HTR-8/SVneo (cell line): ENCODE data around the gene COPA.

Experiments used
- DNase-seq: peaks from one replicate; pipeline ENCODE4 v3.0.0; 2011; ENCODE audit warnings: low spot score, mixed read lengths; ENCODE audit not compliant: insufficient read length
- FAIRE-seq: peaks from 2 replicates; lab custom pipeline; 2011; peaks lifted over from hg19 to GRCh38; lab: Jason Lieb, UNC

The COPA gene

DNA sequence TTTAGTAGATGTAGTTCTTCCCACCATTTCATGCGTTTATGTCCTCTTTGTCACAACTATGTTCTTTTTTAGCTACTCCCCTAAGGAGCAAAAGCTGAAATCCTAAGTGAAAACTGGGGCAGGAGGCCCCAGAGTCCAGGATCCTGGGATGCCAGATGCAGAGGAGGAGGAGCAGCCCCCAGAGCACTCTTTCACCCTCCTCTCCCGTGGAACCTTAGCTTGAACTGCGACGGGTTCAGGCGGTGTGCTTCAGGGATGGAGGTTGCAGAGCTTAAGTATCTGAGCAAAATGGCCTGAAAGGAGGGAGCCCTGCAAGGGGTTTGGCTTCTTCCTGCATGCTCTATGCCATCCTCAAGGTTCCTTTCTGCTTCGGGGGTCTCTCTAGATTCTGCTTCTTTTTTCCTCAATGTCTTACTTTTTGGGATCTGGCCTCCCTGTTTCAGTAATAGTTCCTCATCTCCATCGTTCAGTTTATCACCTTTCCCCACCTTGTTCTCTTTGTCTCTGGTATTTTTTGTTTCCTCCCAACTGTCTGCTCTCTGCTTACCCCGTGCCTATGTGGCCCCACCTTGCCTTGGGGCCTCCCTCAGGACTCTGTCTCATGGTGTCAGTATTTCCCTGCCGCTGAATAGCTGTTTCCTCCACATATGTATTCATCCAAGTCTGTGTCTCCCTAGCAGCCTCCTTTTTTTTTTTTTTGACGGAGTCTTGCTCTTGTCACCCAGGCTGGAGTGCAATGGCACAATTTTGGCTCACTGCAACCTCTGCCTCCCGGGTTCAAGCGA lies 21.1 kb upstream of the COPA start:
- no peak for DNase-seq
- FAIRE-seq = no peak

DNA sequence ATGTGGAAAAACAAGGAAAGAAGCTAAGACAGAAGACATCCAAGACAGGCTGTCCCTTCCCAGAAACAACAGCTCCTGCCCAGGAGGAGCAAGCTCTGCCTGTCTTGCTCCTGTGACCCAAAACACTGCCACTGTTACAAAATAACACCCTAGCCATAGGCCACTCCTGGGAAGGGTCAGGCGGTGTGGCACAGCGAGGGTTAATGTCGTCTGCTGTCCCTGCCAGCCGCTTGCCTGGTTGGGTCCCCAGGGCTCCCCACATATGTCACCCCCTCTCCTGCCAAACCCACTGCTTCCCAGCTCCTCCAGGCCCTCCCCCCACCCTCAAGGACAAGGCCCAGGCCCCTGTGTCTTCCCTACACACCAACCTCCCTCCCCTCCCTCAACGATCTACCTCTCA lies 20.0 kb upstream of the COPA start:
- no peak for DNase-seq
- no peak for FAIRE-seq

DNA sequence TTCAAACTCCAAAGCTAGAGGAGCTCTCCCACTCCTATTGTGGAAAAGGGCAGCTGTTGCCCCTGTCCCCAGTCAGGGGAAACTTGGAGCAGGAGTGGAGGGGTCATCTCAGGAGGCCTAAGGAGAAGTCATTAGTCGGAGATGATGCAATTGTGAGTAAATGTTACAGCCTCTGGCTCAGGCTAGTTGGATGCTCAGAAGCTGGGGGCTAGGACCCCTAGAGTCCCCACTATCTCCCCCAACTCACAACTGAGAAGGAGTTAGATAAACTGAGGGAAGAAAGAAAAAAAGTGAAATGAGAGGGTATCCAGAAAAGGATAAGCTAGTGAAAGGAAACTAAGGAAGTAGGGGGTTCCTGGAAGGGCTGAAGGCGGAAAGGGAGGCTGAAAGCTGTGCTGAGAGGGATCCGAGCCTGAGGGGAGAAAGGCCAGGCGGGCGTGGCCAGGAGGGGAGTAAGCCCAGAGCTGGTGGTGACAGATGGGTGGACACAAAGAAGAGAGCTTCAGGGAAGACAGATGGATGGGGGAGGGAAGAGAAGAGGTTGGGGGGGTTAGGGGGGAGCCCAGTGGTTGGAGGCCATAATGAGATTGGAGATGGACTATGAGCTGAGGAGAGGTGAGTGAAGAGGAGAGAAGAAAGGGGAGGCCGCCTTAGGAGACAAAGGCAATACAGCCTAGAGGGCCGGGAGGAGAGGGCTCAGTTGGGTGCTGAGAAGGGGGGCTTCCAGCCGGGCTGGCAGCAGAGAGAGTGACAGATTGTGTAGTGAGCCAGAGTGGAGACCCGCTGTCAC lies 19.3 kb upstream of the COPA start:
- FAIRE-seq (no peak), DNase-seq (no peak)

DNA sequence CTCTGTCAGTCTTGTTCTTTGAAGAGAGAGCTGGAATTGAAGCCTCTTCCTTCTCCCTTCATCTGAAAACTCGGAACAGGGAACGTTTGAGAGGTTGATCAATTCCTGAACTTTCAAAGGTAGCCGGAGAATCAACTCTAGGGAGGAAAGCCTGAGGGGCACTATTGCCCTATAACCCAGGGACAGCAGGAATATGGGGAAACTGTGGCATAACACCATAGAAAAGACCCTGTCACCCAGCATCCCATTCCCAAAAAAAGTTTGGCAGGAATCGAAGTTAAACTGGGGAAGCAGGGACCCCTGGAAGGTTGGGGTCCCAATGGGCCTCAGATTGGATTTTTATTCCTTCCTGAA lies 18.7 kb upstream of the COPA start:
- no peak for DNase-seq
- FAIRE-seq = no peak

DNA sequence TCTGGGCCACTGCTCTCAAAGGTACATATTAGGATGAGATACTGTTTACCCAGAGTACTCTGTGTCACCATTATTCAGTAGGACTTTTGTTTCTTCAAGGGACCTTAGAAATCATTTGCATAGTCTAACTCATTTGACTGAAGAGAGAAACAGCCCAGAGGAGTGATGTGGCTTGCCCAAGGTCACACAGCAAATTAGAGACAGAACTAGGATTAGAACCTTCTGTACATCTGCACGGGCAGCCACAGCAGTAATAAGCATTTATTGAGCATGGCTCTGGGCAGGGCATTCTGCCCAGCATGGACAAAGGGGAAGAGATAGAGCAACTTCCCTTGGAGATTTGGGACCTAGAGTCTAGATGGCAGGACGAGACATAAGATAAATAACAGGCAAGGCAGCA lies 18.1 kb upstream of the COPA start:
- no peak for FAIRE-seq
- no peak for DNase-seq

DNA sequence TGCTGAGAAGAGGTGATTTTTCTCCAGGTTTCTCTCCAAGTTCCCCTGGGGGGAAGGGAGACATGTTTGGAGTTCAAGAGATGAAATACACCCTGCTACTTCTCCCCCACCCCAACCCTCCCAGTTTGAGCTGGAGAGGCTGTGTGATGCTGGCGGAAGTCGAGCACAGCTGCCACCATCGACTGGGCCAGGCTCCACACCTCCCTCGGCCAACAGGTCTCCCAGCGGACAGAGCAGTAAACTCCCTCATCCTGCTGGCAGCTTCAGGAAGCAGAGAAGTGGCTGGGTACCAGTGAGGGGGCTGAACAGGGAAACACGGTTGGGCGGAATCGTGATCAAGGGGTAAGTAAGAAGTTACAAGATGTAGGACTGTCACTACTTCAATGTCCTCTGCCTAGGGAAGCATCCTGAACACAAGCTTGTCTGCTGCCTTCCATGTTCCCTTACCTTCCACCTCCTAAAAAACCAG lies 17.2 kb upstream of the COPA start:
- FAIRE-seq = no peak
- DNase-seq = no peak

DNA sequence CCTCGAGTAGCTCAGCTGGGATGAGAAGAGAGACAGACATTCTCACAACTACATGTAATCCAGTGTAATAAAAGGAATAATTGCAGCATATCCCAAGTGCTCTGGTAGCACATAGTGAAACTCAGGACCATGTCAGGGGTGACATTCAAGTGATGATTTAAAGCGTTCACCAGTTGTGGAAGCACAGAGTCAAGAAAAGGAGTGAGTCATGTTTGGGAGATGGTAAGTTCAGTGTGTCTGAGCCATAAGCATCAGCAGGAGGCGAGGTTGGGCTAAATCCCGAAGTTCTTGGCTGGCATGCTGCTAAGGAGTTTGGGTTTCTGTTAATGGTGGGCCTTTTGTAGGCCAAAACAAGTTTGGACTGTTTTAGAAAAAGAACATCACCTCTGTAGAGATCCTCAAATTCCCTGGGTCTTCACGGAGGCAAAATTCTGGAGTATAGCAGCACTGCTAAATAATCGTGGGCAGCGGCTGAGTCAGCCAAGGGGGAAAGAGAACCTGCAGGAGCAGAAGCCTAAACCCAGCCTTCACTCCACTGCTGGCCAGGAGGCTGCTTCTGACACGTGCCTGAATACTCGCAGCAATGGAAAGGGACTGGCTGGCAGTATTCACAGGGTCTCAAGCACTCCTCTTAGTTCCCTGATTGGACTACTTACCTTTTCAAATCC lies 16.6 kb upstream of the COPA start:
- FAIRE-seq (no peak), DNase-seq (no peak)

DNA sequence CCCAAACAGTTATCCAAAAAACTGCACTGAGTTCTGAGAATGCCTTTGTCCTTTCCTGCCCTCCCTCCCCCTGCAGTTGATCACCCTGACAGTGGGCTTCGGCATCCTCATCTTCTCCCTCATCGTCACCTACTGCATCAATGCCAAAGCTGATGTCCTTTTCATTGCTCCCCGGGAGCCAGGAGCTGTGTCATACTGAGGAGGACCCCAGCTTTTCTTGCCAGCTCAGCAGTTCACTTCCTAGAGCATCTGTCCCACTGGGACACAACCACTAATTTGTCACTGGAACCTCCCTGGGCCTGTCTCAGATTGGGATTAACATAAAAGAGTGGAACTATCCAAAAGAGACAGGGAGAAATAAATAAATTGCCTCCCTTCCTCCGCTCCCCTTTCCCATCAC lies 15.0 kb upstream of the COPA start:
- DNase-seq = no peak
- FAIRE-seq = no peak

DNA sequence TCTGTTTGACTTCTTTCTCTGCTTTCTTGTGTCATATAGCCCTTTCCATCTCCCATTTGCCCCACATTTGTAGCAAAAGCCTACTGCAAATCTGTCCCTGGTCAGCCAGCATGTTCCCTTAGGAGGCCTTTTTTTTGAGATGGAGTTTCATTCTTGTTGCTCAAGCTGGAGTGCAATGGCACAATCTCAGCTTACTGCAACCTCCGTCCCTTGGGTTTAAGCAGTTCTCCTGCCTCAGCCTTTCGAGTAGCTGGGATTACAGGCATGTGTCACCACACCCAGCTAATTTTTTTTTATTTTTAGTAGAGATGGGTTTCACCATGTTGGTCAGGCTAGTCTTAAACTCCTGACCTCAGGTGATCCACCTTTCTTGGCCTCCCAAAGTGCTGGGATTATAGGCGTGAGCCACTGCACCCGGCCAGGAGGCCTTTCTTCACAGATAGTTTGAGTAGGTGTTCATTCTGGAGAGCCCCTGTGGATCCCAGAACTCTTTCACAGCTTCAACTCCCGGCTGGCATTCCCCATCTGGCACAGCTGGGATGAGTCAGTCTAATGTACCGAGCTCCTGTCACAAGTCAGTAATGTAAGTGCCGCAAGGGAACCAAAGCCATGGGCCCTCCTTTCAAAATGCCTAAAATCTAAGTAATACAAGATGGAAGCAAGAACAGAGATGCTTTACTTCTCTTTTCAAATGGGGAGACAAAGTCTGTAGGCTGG lies 14.4 kb upstream of the COPA start:
- no peak for FAIRE-seq
- no peak for DNase-seq

DNA sequence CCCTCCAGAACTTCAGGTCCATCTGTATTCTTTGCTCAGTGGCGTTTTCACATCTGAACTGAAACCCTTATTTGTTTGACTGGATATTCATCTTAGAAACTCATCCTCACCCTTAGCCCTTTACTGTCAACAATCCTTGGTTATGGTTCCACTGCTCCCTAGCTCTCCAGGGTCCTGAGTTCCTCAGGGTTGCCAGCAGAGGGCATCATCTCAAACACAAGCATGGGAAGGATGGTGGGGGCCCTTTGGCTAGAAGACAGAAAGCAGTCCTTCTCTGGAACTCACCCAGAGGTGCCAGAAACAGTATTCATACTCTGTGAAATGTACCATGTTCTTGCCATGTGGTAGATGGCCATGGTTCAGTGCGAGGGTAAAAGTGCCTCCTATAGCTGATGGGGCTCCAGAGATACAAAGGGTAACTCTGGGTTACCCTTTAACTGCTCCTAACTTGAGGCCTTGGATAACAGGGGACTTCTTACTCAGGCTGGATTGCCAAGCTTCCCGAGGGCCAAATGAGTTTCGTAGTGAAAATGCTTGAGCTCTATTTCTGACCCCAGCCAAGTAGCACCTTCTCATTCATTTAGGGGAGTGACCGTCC lies 11.4 kb upstream of the COPA start:
- DNase-seq (no peak), FAIRE-seq (no peak)

DNA sequence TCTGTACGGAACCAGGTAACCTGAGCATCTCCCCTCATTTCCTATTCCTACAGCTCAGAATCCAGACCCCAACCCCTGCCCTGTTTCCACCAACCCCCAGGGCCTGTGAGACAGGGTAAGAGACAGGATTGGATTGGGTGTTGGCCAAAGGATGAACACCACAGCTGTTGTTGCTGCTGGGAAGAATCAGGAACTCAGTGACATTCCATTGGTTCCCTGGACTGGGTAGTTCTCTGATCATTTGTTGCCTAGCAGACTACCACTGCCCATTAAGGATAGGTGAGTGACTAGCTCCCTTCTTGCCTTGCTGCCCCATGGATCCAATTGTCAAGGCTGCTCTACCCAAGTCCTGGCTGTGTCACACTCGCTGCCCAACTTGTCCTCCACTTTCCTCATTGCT lies 10.2 kb upstream of the COPA start:
- DNase-seq (no peak), FAIRE-seq (no peak)

DNA sequence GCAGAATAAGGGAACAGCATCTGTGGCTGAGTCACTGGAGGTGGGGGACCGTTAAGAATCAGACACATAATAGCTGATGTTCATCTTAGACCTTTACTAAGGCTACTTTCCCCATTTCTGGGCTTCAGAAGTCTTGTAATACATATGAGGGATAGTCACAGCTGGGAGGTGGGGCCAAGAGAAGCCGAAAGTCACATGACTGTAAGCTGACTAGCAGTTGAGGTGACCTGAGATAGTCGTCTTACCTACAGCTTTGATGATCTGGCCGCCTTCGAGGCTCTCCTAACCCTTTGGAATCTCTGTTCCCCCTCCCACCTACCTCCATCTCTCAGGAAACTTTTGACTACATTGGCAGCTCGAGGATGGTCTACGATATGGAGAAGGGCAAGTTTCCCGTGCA lies 9.5 kb upstream of the COPA start:
- DNase-seq (no peak), FAIRE-seq (no peak)

DNA sequence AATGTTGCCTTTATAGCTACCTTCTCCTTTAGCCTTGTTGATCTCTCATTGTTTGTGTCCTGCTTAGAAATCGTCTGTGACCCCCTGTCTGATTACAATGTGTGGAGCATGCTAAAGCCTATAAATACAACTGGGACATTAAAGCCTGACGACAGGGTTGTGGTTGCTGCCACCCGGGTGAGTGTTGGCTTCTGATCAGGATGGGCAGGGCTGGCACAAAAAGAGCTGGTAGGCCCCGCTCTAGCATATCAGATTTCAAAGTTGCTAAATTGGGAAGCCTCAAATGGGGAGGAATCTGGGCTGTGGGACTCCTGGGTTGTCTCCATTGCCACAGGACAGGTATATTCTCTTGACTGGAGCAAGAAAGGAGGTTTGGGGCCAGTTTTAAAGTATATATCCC lies 8.6 kb upstream of the COPA start:
- DNase-seq (no peak), FAIRE-seq (no peak)

DNA sequence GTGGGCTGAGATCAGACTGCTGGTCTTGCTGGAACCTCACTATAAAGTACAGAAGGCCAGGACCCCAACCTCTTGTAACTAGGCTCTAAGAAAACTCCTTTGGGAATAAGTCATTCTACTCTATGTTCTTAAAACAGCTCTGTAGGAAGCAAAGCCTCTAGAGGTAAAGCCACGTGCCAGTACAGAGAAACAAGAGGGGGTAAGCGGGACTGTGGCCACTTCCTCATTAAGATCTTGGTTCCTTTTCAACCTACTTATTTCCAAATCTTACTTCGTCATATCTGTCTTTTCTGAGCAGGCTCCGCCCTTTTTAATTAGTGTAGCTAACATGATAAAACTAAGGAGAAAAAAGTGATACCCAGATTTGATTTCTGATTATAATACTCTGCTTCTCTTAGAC lies 3.9 kb upstream of the COPA start:
- FAIRE-seq = no peak
- no peak for DNase-seq

DNA sequence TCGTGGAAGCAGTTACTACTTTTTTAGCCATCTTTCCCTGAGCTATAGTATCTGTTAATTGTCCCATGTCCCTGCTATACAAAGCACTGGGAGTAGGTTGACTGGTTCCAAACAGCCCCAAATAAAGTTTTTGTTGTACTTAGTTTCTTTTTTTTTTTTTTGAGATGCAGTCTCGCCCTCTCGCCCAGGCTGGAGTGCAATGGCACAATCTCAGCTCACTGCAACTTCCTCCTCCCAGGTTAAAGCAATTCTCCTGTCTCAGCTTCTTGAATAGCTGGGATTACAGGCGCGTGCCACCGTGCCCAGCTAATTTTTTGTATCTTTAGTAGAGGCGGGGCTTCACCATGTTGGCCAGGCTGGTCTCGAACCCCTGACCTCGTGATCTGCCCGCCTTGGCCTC lies 3.4 kb upstream of the COPA start:
- no peak for FAIRE-seq
- DNase-seq = no peak

DNA sequence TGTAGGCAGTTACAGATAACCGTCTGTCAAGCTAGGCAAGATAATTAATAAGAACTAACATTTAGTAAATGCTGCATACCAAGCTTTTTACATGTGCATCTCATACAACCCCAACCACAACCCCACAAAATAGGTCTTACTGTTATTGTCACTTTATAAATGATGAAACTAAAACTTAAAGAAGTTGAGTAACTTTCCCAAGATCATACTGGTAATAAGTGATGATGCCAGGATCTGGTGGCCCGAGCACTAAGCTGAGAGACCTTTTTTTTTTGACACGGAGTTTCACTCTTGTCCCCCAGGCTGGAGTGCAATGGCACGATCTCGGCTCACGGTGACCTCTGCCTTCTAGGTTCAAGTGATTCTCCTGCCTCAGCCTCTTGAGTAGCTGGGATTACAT lies 1.9 kb upstream of the COPA start:
- FAIRE-seq (no peak), DNase-seq (no peak)

DNA sequence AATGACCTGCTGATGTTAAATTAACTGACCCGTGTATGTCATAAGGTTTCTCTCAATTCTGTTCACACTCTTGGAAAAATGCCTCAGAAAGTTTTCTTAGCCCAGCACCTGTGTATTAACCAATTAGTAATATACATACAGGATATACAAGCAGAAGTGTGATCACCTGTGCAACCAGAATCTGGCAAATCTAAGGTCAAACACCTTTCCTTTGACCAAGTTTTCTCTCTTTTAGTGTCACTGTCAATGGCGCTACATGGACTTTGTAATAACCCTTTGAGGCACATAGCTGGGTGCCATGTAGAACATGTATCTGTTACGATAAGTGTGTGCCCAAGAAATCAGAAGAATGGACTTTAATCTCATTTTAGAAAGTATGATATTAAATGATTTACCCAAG lies 1.2 kb upstream of the COPA start:
- FAIRE-seq (no peak), DNase-seq (no peak)

DNA sequence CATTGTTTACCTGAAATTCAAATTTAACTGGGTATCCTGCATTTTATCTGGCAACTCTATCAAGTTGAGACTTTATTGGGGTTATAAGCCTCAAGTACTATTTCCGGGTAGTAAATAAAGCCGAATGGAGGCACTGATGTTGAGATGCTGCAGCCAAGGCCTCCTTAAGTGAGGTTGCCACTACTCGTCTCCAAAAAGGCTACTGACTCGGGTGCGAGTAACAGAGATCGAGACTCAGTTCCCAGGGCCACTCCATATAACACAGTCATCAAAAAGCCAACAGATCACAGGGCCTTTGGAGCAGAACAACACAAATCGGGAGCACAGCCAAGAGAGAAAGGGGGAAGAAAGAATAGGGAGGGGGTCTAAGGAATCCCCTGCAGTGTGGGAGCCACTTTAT lies 524 bp downstream of the COPA start:
- FAIRE-seq = no peak
- DNase-seq = no peak

DNA sequence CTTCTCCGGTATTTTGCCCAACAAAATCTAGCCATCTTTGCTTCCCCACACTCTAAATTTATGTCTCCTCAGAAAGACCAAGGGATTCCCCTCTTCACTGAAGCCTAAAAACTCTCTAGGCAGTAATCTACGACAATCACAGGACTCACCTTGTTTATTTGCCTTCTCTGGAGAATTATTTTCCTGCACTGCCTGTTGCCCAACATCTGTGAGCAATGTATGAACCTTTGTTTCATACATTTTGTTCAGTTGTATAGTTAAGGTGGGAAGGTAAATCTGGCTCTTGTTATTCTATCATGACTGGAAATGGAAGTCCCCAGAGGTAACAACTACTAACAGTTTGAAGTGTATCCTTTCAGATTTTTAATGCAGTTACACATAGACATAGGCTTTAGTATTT lies 2.2 kb downstream of the COPA start:
- no peak for DNase-seq
- no peak for FAIRE-seq

DNA sequence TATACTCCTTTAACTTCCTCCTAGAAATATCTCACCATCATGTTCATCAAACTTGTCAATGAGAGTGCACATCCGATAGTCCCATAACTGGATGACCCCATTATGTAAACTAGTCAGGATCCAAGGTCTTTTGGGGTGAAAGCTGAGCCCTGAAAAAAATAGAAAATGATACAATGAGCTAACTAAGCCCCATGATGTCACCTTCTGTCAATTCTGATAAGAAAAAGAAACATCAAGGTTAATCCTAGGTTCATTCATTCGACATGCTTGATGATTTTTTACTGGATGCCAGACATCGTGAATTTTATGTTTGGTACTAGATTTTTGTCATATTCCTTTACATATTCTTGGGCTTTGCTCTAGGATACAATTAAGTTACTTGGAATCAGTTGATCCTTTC lies 2.9 kb downstream of the COPA start:
- DNase-seq (no peak), FAIRE-seq (no peak)
